ENCODE measurements around the gene TSPYL2. TPM values are rescaled to one million over a fixed set of nuclear protein-coding genes. Genes with fewer than 3 reads are reported as not detected.
A peak's percentile ranks its signal among the peaks of the same experiment; 100 is the strongest.

Gene TSPYL2
- total RNA-seq, 1 donor from 2014 or later, result 26.2 TPM

DNA sequence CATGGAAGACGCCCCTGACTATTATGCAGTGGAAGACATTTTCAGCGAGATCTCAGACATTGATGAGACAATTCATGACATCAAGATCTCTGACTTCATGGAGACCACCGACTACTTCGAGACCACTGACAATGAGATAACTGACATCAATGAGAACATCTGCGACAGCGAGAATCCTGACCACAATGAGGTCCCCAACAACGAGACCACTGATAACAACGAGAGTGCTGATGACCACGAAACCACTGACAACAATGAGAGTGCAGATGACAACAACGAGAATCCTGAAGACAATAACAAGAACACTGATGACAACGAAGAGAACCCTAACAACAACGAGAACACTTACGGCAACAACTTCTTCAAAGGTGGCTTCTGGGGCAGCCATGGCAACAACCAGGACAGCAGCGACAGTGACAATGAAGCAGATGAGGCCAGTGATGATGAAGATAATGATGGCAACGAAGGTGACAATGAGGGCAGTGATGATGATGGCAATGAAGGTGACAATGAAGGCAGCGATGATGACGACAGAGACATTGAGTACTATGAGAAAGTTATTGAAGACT is 3.6 kb downstream of the TSPYL2 start:
- Mint-ChIP-seq H3K4me1 (ENCODE audit: unreplicated experiment) (peaks cover 19% of the 10 kb centered on the region), H3K27me3 (ENCODE audit: unreplicated experiment) (no peaks in the 10 kb centered on the region), H3K9me3 (ENCODE audit: unreplicated experiment) (no peaks in the 10 kb centered on the region), H3K36me3 (ENCODE audit: unreplicated experiment) (peaks cover 15% of the 10 kb centered on the region), H3K4me3 (ENCODE audit: unreplicated experiment) (no peak overlapping the region), H3K27ac (ENCODE audit: unreplicated experiment) (no peak overlapping the region)
- no peak for DNase-seq (ENCODE audit: extremely low spot score, unreplicated experiment)
- TF ChIP-seq, protein P1, sequence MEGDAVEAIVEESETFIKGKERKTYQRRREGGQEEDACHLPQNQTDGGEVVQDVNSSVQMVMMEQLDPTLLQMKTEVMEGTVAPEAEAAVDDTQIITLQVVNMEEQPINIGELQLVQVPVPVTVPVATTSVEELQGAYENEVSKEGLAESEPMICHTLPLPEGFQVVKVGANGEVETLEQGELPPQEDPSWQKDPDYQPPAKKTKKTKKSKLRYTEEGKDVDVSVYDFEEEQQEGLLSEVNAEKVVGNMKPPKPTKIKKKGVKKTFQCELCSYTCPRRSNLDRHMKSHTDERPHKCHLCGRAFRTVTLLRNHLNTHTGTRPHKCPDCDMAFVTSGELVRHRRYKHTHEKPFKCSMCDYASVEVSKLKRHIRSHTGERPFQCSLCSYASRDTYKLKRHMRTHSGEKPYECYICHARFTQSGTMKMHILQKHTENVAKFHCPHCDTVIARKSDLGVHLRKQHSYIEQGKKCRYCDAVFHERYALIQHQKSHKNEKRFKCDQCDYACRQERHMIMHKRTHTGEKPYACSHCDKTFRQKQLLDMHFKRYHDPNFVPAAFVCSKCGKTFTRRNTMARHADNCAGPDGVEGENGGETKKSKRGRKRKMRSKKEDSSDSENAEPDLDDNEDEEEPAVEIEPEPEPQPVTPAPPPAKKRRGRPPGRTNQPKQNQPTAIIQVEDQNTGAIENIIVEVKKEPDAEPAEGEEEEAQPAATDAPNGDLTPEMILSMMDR (IDR thresholded peaks at IDR 0.05), result no peak

DNA sequence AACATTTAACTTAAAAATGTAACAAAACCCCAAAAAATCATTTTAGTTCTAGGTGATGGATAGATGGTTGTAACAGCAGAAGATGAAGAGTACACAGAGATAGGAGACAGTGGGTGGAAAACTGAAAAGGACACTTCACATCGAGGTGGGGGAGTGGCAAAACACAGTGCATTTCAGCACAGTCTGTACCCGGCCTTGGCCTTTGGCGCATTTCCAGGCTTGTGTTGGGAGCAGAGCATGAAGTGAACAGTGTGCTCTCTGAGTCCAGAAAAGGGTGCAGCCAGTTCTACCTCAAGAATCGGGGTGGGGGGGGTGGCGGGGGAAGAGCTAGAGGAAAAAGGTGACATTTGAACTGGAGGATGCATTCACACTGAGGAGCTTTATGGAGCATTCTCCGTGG is 4.3 kb downstream of the TSPYL2 start:
- Mint-ChIP-seq H3K4me1 (ENCODE audit: unreplicated experiment) (peaks cover 16% of the 10 kb centered on the region), H3K36me3 (ENCODE audit: unreplicated experiment) (peaks cover 15% of the 10 kb centered on the region), H3K4me3 (ENCODE audit: unreplicated experiment) (no peak overlapping the region), H3K9me3 (ENCODE audit: unreplicated experiment) (no peaks in the 10 kb centered on the region), H3K27ac (ENCODE audit: unreplicated experiment) (no peak overlapping the region), H3K27me3 (ENCODE audit: unreplicated experiment) (no peaks in the 10 kb centered on the region)
- no peak for DNase-seq (ENCODE audit: extremely low spot score, unreplicated experiment)
- TF ChIP-seq, protein P1 (IDR thresholded peaks at IDR 0.05), result no peak

DNA sequence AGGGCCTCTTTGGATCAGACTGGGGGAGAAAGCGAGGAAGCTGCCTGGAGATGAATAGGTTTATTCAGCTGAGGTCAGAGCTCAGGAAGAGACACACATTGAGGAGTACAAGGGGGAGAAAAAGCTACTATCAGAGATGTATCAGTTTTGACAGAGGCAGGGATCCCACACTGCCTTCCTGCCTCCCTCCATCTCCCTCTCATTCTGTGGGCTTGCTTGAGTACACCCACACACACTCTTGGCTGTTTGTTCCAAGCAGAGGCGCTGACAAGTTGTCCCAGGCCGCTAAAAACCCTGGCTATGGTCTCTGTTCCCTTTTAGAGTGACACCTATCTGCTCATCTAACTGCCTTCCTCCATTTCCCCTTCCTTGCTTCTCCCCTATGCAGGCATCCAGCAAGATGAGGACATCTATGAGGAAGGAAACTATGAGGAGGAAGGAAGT is 5.2 kb downstream of the TSPYL2 start:
- no peaks in the 10 kb centered on the region for H3K27me3 Mint-ChIP-seq (ENCODE audit: unreplicated experiment)
- TF ChIP-seq, protein P1 (IDR thresholded peaks at IDR 0.05), result no peak
- H3K36me3 Mint-ChIP-seq (ENCODE audit: unreplicated experiment), result peaks cover 15% of the 10 kb centered on the region
- H3K9me3 Mint-ChIP-seq (ENCODE audit: unreplicated experiment), result no peaks in the 10 kb centered on the region
- peak overlapping the region; percentile 10 for H3K27ac Mint-ChIP-seq (ENCODE audit: unreplicated experiment)
- H3K4me3 Mint-ChIP-seq (ENCODE audit: unreplicated experiment), result no peak overlapping the region
- DNase-seq (ENCODE audit: extremely low spot score, unreplicated experiment), result no peak
- H3K4me1 Mint-ChIP-seq (ENCODE audit: unreplicated experiment), result peaks cover 16% of the 10 kb centered on the region

DNA sequence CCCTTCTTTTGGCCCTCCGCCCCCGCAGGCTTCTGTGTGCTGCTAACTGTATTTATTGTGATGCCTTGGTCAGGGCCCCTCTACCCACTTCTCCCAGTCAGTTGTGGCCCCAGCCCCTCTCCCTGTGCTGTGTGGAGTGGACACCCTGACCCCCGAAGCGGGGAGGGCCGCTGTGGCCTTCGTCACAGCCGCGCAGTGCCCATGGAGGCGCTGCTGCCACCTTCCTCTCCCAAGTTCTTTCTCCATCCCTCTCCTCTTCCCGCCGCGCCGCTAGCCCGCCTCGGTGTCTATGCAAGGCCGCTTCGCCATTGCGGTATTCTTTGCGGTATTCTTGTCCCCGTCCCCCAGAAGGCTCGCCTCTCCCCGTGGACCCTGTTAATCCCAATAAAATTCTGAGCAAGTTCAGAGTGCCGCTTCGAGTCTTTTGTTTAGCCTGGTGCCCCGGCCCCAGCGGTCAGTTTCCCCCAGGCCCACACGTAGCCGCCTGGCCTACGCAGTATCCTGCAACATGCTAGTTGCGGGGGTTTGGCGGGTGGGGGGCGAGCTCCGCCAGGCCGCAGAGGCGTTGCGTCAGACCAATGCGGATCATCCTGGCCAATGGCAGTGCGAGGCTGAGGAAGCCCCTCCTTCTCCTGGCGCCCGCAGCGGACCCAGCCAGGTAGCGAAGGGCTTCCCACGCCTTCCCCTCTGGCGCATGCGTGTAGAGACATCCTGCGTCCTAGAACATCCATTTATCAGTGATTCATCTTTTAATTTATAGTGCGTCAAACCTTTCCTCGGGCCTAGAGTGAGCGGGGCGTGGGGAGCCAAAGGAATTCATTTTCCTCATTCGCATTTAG is 6.2 kb downstream of the TSPYL2 start:
- H3K27ac Mint-ChIP-seq (ENCODE audit: unreplicated experiment), result peak overlapping the region; percentile 86
- H3K4me3 Mint-ChIP-seq (ENCODE audit: unreplicated experiment), result peak overlapping the region; percentile 79
- H3K36me3 Mint-ChIP-seq (ENCODE audit: unreplicated experiment), result peaks cover 15% of the 10 kb centered on the region
- no peak for DNase-seq (ENCODE audit: extremely low spot score, unreplicated experiment)
- TF ChIP-seq, protein P1 (IDR thresholded peaks at IDR 0.05), result no peak
- no peaks in the 10 kb centered on the region for H3K27me3 Mint-ChIP-seq (ENCODE audit: unreplicated experiment)
- H3K9me3 Mint-ChIP-seq (ENCODE audit: unreplicated experiment), result no peaks in the 10 kb centered on the region
- peaks cover 15% of the 10 kb centered on the region for H3K4me1 Mint-ChIP-seq (ENCODE audit: unreplicated experiment)

DNA sequence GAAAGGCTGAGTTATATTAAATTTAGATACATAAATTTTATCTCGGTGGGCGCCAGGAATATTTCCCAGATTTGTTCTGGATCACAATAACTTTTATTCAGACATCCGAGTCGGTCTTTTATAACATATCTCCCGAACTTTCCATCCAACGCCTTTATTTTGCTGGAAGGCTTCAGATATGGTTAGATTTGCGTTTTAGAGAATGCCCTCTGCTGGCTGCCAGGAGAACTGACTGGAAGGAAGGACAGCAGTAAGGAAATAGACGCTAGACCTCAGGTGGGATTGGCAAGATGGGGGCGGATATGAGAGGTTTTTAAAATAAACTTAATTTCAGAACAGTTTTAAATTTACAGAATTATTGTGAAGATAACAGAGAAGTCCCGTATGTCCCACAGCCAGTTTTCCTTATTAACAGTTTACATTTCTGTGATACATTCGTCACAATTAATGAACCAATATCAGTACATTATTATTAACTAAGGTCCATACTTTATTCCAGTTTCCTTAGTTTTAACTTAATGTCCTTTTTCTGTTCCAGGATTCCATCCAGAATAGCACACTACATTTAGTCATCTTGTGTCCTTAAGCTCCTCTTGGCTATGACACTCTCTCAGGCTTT is 7.2 kb downstream of the TSPYL2 start:
- peak overlapping the region; percentile 86 for H3K27ac Mint-ChIP-seq (ENCODE audit: unreplicated experiment)
- no peaks in the 10 kb centered on the region for H3K27me3 Mint-ChIP-seq (ENCODE audit: unreplicated experiment)
- peaks cover 9% of the 10 kb centered on the region for H3K4me1 Mint-ChIP-seq (ENCODE audit: unreplicated experiment)

More for the DNA sequence above, 7.2 kb downstream of the TSPYL2 start:
- TF ChIP-seq, protein P1 (IDR thresholded peaks at IDR 0.05), result peak; percentile 72
- peak overlapping the region; percentile 79 for H3K4me3 Mint-ChIP-seq (ENCODE audit: unreplicated experiment)
- DNase-seq (ENCODE audit: extremely low spot score, unreplicated experiment), result no peak
- H3K36me3 Mint-ChIP-seq (ENCODE audit: unreplicated experiment), result peaks cover 14% of the 10 kb centered on the region
- H3K9me3 Mint-ChIP-seq (ENCODE audit: unreplicated experiment), result no peaks in the 10 kb centered on the region
